ENCODE data around the gene IRF2.

IRF2 gene

DNA sequence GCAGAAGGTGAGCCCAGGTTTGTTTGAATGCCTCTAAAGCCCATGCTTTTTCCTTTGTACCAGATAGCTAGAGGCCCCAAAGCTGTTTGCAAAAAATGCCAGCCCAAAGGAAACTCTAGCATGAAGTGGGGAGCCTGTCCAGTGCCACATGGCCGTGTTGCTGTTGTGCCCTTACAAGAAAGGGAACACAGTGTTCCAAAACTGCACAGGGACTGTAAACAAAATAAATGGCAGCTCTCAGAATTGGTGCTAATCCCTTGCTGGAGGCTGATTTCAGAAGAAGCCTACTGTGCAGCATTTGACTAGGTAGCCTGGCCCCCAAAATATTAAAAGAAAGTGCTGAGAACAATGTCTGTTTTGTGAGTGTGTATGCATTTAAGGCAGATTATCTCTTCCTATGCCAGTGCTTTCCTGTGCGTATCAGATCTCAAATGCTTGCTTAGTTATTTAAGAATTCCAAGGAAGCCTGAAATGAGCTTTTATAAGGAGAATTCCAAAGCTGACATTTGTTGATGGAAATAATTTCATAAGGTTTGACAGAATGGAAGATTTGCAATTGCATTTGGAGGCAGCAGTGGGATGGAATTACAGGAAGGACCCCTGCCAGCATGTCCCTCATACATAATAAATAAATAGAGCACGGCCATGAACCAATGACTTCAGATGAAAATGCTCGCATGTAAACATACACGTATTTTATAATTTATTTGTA lies 115.7 kb downstream of the IRF2 start:
- Histone ChIP-seq H3K4me1 (ENCODE audit: control insufficient read depth, insufficient read depth, low read length) (peaks cover 43% of the 10 kb centered on the region), H3K9me3 (ENCODE audit: control insufficient read depth, low read length) (no peaks in the 10 kb centered on the region), H3K36me3 (ENCODE audit: control insufficient read depth, insufficient read depth, low read length) (no peaks in the 10 kb centered on the region), H3K27me3 (ENCODE audit: control insufficient read depth, insufficient read depth, low read length) (no peaks in the 10 kb centered on the region), H3K4me3 (ENCODE audit: low read length) (no peak overlapping the region), H3K9ac (ENCODE audit: low read length) (no peak overlapping the region)

DNA sequence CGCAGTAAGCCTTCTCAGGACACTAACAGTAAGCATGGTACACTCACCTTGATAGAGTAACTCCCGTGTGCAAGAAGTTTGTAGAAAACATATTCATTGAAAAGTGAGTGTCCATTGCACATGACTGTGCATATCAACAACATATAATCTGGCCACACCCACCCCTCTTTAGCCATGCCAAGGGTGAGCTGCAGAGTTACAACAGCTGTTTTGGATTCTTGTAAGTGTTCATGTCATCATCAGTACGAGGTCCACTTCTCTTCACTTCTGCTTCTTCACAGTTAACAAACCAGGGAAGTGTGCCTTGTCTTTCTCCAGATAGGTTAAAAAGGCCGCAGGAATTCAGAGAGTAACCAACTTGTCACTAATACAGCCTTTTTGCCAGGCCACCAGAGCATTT lies 116.6 kb downstream of the IRF2 start:
- Histone ChIP-seq H3K36me3 (ENCODE audit: control insufficient read depth, insufficient read depth, low read length) (no peaks in the 10 kb centered on the region), H3K9me3 (ENCODE audit: control insufficient read depth, low read length) (no peaks in the 10 kb centered on the region), H3K27me3 (ENCODE audit: control insufficient read depth, insufficient read depth, low read length) (no peaks in the 10 kb centered on the region), H3K4me3 (ENCODE audit: low read length) (no peak overlapping the region), H3K9ac (ENCODE audit: low read length) (no peak overlapping the region), H3K4me1 (ENCODE audit: control insufficient read depth, insufficient read depth, low read length) (peaks cover 43% of the 10 kb centered on the region)

DNA sequence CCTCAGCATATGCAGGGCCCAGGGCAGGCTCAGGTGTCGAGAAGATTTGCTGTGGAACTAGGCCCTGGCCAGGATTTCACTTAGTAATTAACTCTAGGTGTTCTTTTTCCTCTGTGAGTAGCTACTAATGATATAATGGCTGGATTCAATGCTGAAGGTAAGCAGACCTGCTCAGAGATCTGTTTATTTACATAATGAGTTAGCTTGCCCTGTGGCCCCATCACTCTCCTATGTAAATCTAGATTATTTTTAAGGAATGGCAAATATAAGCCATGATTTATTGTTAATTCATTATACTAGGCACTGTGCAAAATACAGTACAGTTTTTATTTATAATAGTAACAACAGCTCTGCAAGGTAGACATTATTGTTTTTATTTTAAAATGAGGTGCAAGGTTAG lies 117.2 kb downstream of the IRF2 start:
- no peaks in the 10 kb centered on the region for H3K36me3 ChIP-seq (ENCODE audit: control insufficient read depth, insufficient read depth, low read length)
- peaks cover 39% of the 10 kb centered on the region for H3K4me1 ChIP-seq (ENCODE audit: control insufficient read depth, insufficient read depth, low read length)
- no peak overlapping the region for H3K4me3 ChIP-seq (ENCODE audit: low read length)
- H3K9ac ChIP-seq (ENCODE audit: low read length), result no peak overlapping the region
- H3K9me3 ChIP-seq (ENCODE audit: control insufficient read depth, low read length), result no peaks in the 10 kb centered on the region
- H3K27me3 ChIP-seq (ENCODE audit: control insufficient read depth, insufficient read depth, low read length), result no peaks in the 10 kb centered on the region

DNA sequence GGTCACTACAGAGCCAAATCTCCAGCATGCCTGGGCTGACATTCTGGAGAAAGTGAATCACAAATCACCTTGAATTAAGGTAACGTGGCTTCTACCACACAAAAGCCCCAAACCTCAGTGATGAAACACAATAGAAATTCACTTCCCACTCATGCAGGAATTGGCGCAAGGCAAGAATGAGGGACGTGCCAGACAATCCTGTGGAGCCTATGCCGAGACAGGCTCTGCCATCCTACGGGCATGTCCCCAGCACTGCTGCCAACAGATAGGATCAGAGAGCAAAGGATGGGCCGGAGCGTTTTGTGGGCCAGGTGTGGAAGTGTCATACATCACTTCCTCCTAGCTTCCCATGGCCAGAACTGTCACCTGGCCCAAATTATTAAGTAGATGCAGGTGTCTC lies 118.0 kb downstream of the IRF2 start:
- Histone ChIP-seq H3K27me3 (ENCODE audit: control insufficient read depth, insufficient read depth, low read length) (no peaks in the 10 kb centered on the region), H3K9me3 (ENCODE audit: control insufficient read depth, low read length) (no peaks in the 10 kb centered on the region), H3K4me1 (ENCODE audit: control insufficient read depth, insufficient read depth, low read length) (peaks cover 37% of the 10 kb centered on the region), H3K9ac (ENCODE audit: low read length) (no peak overlapping the region), H3K36me3 (ENCODE audit: control insufficient read depth, insufficient read depth, low read length) (no peaks in the 10 kb centered on the region), H3K4me3 (ENCODE audit: low read length) (no peak overlapping the region)

DNA sequence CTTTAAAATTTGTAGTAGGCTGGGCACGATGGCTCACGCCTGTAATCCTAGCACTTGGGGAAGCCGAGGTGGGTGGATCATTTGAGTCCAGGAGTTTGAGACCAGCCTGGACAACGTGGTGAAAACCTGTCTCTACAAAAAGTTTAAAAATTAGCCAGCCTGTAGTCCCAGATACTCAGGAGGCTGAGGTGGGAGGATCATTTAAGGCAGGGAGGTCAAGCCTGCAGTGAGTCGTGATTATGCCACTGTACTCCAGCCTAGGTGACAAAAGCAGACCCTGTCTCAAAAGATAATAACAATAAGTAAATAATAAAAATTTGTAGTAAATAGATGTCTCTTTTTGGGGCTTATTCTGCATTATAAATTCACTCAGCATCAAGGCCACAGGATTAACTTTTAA lies 118.5 kb downstream of the IRF2 start:
- Histone ChIP-seq H3K4me1 (ENCODE audit: control insufficient read depth, insufficient read depth, low read length) (peaks cover 37% of the 10 kb centered on the region), H3K36me3 (ENCODE audit: control insufficient read depth, insufficient read depth, low read length) (no peaks in the 10 kb centered on the region), H3K4me3 (ENCODE audit: low read length) (no peak overlapping the region), H3K9me3 (ENCODE audit: control insufficient read depth, low read length) (no peaks in the 10 kb centered on the region), H3K27me3 (ENCODE audit: control insufficient read depth, insufficient read depth, low read length) (no peaks in the 10 kb centered on the region), H3K9ac (ENCODE audit: low read length) (no peak overlapping the region)

DNA sequence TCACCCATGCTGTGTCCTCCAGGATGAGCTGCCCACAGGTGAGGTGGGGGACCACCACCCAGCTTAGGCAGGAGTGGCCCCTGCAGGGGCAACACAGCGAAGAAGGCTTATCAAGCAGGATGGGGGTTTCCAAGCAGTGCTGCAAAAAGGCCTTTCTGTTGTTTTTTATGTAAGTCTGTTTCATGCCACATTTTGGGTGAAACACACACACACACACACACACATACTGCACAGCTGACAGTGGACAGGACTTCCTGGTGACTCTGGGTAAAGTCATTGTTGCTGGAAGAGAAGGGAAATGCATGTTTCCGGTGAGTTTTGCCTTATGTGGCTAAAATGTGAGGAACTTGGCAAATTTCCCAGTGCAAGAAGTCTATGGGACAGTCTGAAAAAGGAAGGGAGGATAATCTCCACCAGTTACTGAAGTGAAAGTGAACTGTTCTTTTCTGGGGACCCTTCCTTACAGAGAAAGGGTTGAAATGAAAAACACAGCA lies 119.2 kb downstream of the IRF2 start:
- H3K4me1 ChIP-seq (ENCODE audit: control insufficient read depth, insufficient read depth, low read length), result peaks cover 42% of the 10 kb centered on the region
- no peak overlapping the region for H3K4me3 ChIP-seq (ENCODE audit: low read length)
- H3K9me3 ChIP-seq (ENCODE audit: control insufficient read depth, low read length), result no peaks in the 10 kb centered on the region
- H3K27me3 ChIP-seq (ENCODE audit: control insufficient read depth, insufficient read depth, low read length), result no peaks in the 10 kb centered on the region
- peak overlapping the region; percentile 2 for H3K9ac ChIP-seq (ENCODE audit: low read length)
- H3K36me3 ChIP-seq (ENCODE audit: control insufficient read depth, insufficient read depth, low read length), result no peaks in the 10 kb centered on the region

DNA sequence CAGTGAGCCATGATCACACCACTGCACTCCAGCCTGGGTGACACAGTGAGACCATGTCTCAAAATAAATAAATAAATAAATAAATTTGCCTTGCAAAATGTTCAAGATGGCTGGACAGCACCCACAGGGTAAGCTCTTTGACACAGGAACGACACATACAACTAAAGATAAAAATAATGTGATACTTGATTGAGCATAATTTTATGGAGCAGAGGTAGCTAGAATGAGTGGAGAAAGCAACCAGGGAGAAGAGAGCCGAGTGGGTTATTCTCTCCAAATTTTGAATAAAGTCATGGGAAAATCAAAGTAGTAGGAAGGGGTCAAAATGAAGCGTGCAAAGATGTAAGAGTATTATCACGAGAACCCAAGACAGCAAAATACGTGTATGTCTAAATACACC lies 121.5 kb downstream of the IRF2 start:
- H3K4me3 ChIP-seq (ENCODE audit: low read length), result no peak overlapping the region
- no peaks in the 10 kb centered on the region for H3K9me3 ChIP-seq (ENCODE audit: control insufficient read depth, low read length)
- H3K4me1 ChIP-seq (ENCODE audit: control insufficient read depth, insufficient read depth, low read length), result peaks cover 54% of the 10 kb centered on the region
- H3K36me3 ChIP-seq (ENCODE audit: control insufficient read depth, insufficient read depth, low read length), result no peaks in the 10 kb centered on the region
- H3K27me3 ChIP-seq (ENCODE audit: control insufficient read depth, insufficient read depth, low read length), result no peaks in the 10 kb centered on the region
- H3K9ac ChIP-seq (ENCODE audit: low read length), result no peak overlapping the region

DNA sequence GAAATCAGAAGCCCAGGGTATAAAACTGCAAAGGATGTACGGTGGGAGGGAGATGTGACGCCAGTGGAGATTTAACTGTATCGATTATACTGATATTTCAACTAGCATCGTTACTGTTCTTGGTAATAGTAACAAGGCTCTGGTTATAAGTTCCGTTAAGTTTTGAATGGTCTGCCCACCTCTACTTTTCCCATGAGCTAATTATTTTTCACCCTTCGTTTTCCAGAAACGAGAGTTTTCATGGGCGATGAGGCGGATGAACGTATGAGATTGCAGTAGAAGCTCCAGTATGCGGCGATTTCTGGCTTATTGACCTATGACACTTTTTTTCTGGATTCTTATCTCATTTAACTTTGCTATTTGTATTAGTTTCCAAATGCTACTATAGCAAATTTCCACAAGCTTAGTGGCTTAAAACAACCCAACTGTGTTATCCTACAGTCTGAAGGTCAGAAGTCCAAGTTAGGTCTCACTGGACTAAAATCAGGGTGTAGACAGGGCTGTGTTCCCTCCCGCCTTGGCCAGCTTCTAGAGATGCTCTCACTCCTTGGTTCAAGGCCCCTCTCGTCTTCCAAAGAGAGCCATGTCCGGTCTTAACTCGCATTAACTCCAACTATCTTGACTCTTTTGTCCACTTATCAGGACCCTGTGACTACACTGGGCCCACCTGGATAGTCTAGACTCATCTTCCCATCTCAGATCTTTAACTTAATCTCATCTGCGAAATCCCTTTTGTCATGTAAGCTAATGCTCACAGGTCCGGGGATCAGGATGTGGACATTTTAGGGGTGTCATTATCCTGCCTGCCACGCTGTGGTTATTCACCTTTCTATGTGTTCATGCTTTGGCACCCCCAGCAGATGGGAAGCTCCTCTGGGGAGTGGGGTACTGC lies 122.5 kb downstream of the IRF2 start:
- no peak overlapping the region for H3K9ac ChIP-seq (ENCODE audit: low read length)
- no peaks in the 10 kb centered on the region for H3K9me3 ChIP-seq (ENCODE audit: control insufficient read depth, low read length)
- no peaks in the 10 kb centered on the region for H3K36me3 ChIP-seq (ENCODE audit: control insufficient read depth, insufficient read depth, low read length)
- peaks cover 56% of the 10 kb centered on the region for H3K4me1 ChIP-seq (ENCODE audit: control insufficient read depth, insufficient read depth, low read length)
- no peaks in the 10 kb centered on the region for H3K27me3 ChIP-seq (ENCODE audit: control insufficient read depth, insufficient read depth, low read length)
- H3K4me3 ChIP-seq (ENCODE audit: low read length), result no peak overlapping the region

DNA sequence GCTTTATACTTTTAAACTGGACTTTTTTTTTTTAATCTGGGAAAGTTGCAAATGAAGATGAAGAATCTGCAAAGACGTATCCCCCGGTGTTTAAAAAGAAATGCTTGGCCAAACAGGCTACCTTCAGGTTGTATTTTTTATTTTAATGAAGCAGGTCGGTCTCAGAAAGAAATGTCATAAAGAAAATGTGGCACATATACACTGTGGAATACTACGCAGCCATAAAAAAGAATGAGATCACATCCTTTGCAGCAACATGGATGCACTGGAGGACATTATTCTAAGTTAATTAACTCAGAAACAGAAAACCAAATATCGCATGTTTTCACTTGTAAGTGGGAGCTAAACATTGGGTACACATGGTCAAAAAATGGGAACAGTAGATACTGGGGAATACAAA lies 123.4 kb downstream of the IRF2 start:
- Histone ChIP-seq H3K4me1 (ENCODE audit: control insufficient read depth, insufficient read depth, low read length) (peaks cover 51% of the 10 kb centered on the region), H3K36me3 (ENCODE audit: control insufficient read depth, insufficient read depth, low read length) (no peaks in the 10 kb centered on the region), H3K4me3 (ENCODE audit: low read length) (no peak overlapping the region), H3K9me3 (ENCODE audit: control insufficient read depth, low read length) (no peaks in the 10 kb centered on the region), H3K9ac (ENCODE audit: low read length) (no peak overlapping the region), H3K27me3 (ENCODE audit: control insufficient read depth, insufficient read depth, low read length) (no peaks in the 10 kb centered on the region)

DNA sequence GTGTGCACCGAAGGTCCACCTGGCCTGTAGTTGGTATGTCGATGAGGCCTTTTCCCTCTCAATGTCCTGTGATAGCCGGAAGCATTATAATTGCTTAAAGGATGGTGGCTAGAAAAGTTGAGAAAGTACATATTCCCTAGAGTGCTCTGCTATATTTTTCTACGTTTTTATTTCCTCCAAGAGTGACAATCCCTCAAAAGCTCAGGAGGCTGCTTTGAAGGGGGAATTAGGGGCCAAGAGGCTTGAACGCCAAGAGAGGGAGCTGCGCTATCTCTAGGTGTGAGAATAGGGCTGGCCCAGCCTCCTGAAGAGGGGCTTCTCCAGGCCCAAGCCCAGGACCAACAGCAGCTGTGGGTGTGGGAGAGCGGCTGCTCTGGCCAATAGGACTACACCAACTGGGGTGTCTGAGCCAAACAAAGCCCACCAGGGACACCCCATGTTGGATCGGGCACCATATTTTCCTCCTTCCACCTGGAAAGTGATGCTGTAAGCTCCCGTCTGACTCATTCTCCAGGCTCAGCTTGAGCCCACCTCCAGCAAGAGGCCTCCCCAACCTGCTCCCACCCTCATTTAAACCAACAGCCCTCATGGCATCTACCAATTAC lies 124.0 kb downstream of the IRF2 start:
- Histone ChIP-seq H3K9ac (ENCODE audit: low read length) (no peak overlapping the region), H3K27me3 (ENCODE audit: control insufficient read depth, insufficient read depth, low read length) (no peaks in the 10 kb centered on the region), H3K36me3 (ENCODE audit: control insufficient read depth, insufficient read depth, low read length) (no peaks in the 10 kb centered on the region), H3K9me3 (ENCODE audit: control insufficient read depth, low read length) (no peaks in the 10 kb centered on the region), H3K4me3 (ENCODE audit: low read length) (no peak overlapping the region), H3K4me1 (ENCODE audit: control insufficient read depth, insufficient read depth, low read length) (peaks cover 51% of the 10 kb centered on the region)

DNA sequence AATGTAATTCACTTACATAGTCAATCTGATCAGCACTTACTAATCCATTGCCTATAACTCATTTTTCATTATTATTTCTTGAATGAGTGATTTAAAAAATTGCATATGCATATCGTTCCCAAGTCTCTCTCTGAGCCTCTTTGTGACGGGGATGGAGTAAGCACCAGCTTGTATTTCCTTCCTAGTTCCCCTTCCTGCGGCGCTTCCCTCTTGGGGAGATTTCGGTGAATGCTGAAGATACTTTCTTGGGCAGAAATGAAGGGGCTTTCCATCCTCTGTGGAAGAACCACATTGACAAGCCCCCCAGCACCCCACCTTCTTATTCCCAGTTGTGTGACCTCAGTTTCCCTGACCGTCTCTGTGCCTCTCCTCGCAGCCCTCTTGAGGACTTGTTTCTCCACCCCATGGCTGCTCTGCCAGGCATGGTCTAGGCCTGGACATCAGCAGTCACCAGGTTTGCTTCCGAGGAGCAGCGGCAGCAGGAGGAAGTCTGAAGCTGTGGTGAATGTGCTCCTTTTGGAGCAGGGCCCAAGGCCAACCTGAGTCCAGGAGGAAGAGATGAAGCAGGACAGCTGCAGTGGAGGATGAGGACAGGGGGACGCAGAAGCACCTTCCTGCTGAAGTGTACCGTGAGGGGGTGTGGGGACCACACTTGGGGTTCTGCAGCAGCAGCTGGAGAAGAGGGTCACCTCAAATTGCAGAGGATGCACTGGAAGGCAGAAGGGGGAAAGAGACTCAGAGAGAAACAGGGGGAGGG lies 124.9 kb downstream of the IRF2 start:
- peaks cover 54% of the 10 kb centered on the region for H3K4me1 ChIP-seq (ENCODE audit: control insufficient read depth, insufficient read depth, low read length)
- H3K4me3 ChIP-seq (ENCODE audit: low read length), result no peak overlapping the region
- peak overlapping the region; percentile 52 for H3K9ac ChIP-seq (ENCODE audit: low read length)
- no peaks in the 10 kb centered on the region for H3K36me3 ChIP-seq (ENCODE audit: control insufficient read depth, insufficient read depth, low read length)
- no peaks in the 10 kb centered on the region for H3K9me3 ChIP-seq (ENCODE audit: control insufficient read depth, low read length)
- no peaks in the 10 kb centered on the region for H3K27me3 ChIP-seq (ENCODE audit: control insufficient read depth, insufficient read depth, low read length)
